H1 (cell line): ENCODE results near the gene TBCD. TPM values are rescaled to one million over a fixed set of nuclear protein-coding genes. Genes with fewer than 3 reads are reported as not detected.

Experiments used
- CTCF ChIA-PET: fragments of 300-600 bp; sonication (Branson Sonifier 250); formaldehyde crosslinking; loops from one replicate; lab custom pipeline; 2021; ENCODE audit not compliant: partially characterized antibody; lab: Charles Lee
- POLR2A ChIA-PET: fragments of 300-600 bp; sonication (Branson Sonifier 250); formaldehyde crosslinking; loops from one replicate; lab custom pipeline; 2021; ENCODE audit warnings: inconsistent platforms; ENCODE audit not compliant: partially characterized antibody; lab: Charles Lee
- DNase-seq, 2 experiments: peaks; one replicate each; pipeline versions ENCODE4 v3.0.0 to v3.0.0-alpha.2; 2010 to 2022; ENCODE audit warnings: low spot score in 2 of 2, low read depth in 1 of 2, mixed read lengths in 1 of 2
- FAIRE-seq: peaks from 2 replicates; lab custom pipeline; 2011; peaks lifted over from hg19 to GRCh38; lab: Jason Lieb, UNC
- H2AFZ ChIP-seq: 2 replicates; pipeline ENCODE4 v1.8.1; 2012; ENCODE audit warnings: low read length, inconsistent platforms
- H2AK5ac ChIP-seq: 2 replicates; pipeline ENCODE4 v1.6.1; 2013; ENCODE audit warnings: low read depth, low read length
- H2BK120ac ChIP-seq: replicated peaks from 2 replicates; pipeline ENCODE3; 2013; ENCODE audit warnings: low read depth, low read length, inconsistent platforms
- H2BK12ac ChIP-seq: 2 replicates; pipeline ENCODE4 v1.6.1; 2013; ENCODE audit warnings: low read depth, low read length
- H2BK15ac ChIP-seq: 2 replicates; pipeline ENCODE4 v1.6.1; 2013; ENCODE audit warnings: low read length
- H2BK20ac ChIP-seq: 2 replicates; pipeline ENCODE4 v1.6.1; 2013; ENCODE audit warnings: low read length
- H2BK5ac ChIP-seq: 2 replicates; pipeline ENCODE4 v1.6.1; 2013; ENCODE audit warnings: low read depth, low read length
- H3K14ac ChIP-seq: 2 replicates; pipeline ENCODE4 v1.6.1; 2013; ENCODE audit warnings: inconsistent platforms; ENCODE audit not compliant: insufficient read length
- H3K18ac ChIP-seq: 2 replicates; pipeline ENCODE4 v1.6.1; 2013; ENCODE audit warnings: low read length; ENCODE audit errors: extremely low read depth
- H3K23ac ChIP-seq: 2 replicates; pipeline ENCODE4 v1.6.1; 2013; ENCODE audit warnings: inconsistent platforms; ENCODE audit not compliant: insufficient read length
- H3K23me2 ChIP-seq: 2 replicates; pipeline ENCODE4 v1.6.1; 2013; ENCODE audit warnings: low read depth, low read length
- H3K27ac ChIP-seq: 2 replicates; pipeline ENCODE4 v1.6.1; 2011; ENCODE audit warnings: low read depth, low read length, inconsistent platforms
- H3K27me3 ChIP-seq, 4 experiments: replicated peaks in 1 of 4; 1 replicate in 1 of 4; 2 replicates in 3 of 4; pipeline versions ENCODE4 v1.6.1 to v1.8.1; 2011 to 2013; ENCODE audit warnings: low read length in 3 of 4, mild to moderate bottlenecking in 3 of 4, inconsistent platforms in 2 of 4, mixed read lengths in 2 of 4, moderate library complexity in 1 of 4; ENCODE audit not compliant: control insufficient read depth in 3 of 4, insufficient read depth in 3 of 4; ENCODE audit errors: extremely low read depth in 1 of 4
- H3K36me3 ChIP-seq, 4 experiments: 2 replicates each; pipeline versions ENCODE4 v1.6.1 to v1.8.1; 2011 to 2013; ENCODE audit warnings: mild to moderate bottlenecking in 4 of 4, low read length in 3 of 4, moderate library complexity in 2 of 4, control low read depth in 1 of 4, inconsistent platforms in 1 of 4; ENCODE audit not compliant: insufficient read depth in 4 of 4, control insufficient read depth in 2 of 4
- H3K4ac ChIP-seq: replicated peaks from 2 replicates; pipeline ENCODE3; 2013; ENCODE audit warnings: low read length, low read depth, mixed read lengths, inconsistent platforms; ENCODE audit not compliant: insufficient read length
- H3K4me1 ChIP-seq, 4 experiments: replicated peaks in 1 of 4; 1 replicate in 1 of 4; 2 replicates in 3 of 4; pipeline versions ENCODE4 v1.6.1 to v1.8.1; 2011 to 2013; ENCODE audit warnings: low read length in 3 of 4, inconsistent platforms in 2 of 4, mixed read lengths in 1 of 4; ENCODE audit not compliant: insufficient read depth in 4 of 4, control insufficient read depth in 3 of 4
- H3K4me2 ChIP-seq, 2 experiments: 2 replicates each; pipeline versions ENCODE4 v1.6.1 to v1.8.1; 2011 to 2013; ENCODE audit warnings: low read depth in 2 of 2, low read length in 2 of 2, control low read depth in 1 of 2, inconsistent platforms in 1 of 2, mild to moderate bottlenecking in 1 of 2; ENCODE audit not compliant: insufficient read depth in 1 of 2
- H3K4me3 ChIP-seq, 4 experiments: fragments of 200-600, 300-600 bp in 1 of 4; sonication (generic), shearing (Covaris generic), sonication (Bioruptor Twin) in 1 of 4; 2 replicates each; pipeline versions ENCODE4 v1.5.1 to v1.8.1; 2011 to 2016; ENCODE audit warnings: low read length in 4 of 4, low read depth in 3 of 4, control low read depth in 2 of 4, inconsistent platforms in 2 of 4, mild to moderate bottlenecking in 2 of 4, mixed read lengths in 1 of 4, moderate library complexity in 1 of 4; ENCODE audit not compliant: insufficient read depth in 2 of 4; ENCODE audit errors: extremely low read depth in 1 of 4
- H3K56ac ChIP-seq: replicated peaks from 2 replicates; pipeline ENCODE3; 2013; ENCODE audit warnings: low read depth, mild to moderate bottlenecking, mixed read lengths, low read length, inconsistent platforms; ENCODE audit not compliant: insufficient read length
- H3K79me1 ChIP-seq: 2 replicates; pipeline ENCODE4 v1.6.1; 2013; ENCODE audit warnings: low read depth, low read length, control low read depth
- H3K79me2 ChIP-seq, 2 experiments: 2 replicates each; pipeline versions ENCODE4 v1.6.1 to v1.8.1; 2012 to 2013; ENCODE audit warnings: low read length in 2 of 2, mild to moderate bottlenecking in 2 of 2, inconsistent platforms in 1 of 2; ENCODE audit not compliant: insufficient read depth in 2 of 2, control insufficient read depth in 1 of 2
- H3K9ac ChIP-seq, 4 experiments: replicated peaks in 1 of 4; 1 replicate in 1 of 4; 2 replicates in 3 of 4; pipeline versions ENCODE4 v1.6.1 to v1.8.1; 2011 to 2013; ENCODE audit warnings: low read depth in 3 of 4, low read length in 3 of 4, control low read depth in 2 of 4, mild to moderate bottlenecking in 2 of 4, moderate library complexity in 2 of 4, inconsistent platforms in 1 of 4; ENCODE audit errors: extremely low read depth in 1 of 4
- H3K9me3 ChIP-seq, 2 experiments: 2 replicates each; pipeline versions ENCODE4 v1.6.1 to v1.8.1; 2012 to 2013; ENCODE audit warnings: mild to moderate bottlenecking in 2 of 2, moderate library complexity in 2 of 2, control low read depth in 1 of 2, inconsistent platforms in 1 of 2, low read depth in 1 of 2, low read length in 1 of 2, mixed read lengths in 1 of 2; ENCODE audit not compliant: insufficient read depth in 2 of 2
- H4K20me1 ChIP-seq, 2 experiments: replicated peaks in 1 of 2; 2 replicates each; pipeline versions ENCODE3 to v1.8.1; 2011 to 2013; ENCODE audit warnings: inconsistent platforms in 2 of 2, low read length in 2 of 2, mild to moderate bottlenecking in 1 of 2; ENCODE audit not compliant: insufficient read depth in 2 of 2, control insufficient read depth in 1 of 2
- H4K5ac ChIP-seq: 2 replicates; pipeline ENCODE4 v1.6.1; 2013; ENCODE audit warnings: low read length, low read depth, mixed read lengths, inconsistent platforms; ENCODE audit not compliant: insufficient read length
- H4K8ac ChIP-seq: 2 replicates; pipeline ENCODE4 v1.8.0; 2013; ENCODE audit warnings: mild to moderate bottlenecking, moderate library complexity, low read length, inconsistent platforms; ENCODE audit not compliant: insufficient read depth; ENCODE audit errors: extremely low read depth
- H4K91ac ChIP-seq: replicated peaks from 2 replicates; pipeline ENCODE3; 2013; ENCODE audit warnings: low read length, mixed read lengths, inconsistent platforms; ENCODE audit not compliant: insufficient read length
- BCL11A ChIP-seq, 2 experiments: IDR thresholded peaks; one replicate each; pipeline ENCODE4 v1.6.1; 2011; ENCODE audit warnings: low read depth in 2 of 2, low read length in 2 of 2, mild to moderate bottlenecking in 2 of 2
- FOSL1 ChIP-seq: IDR thresholded peaks from 2 replicates; pipeline ENCODE4 v1.6.1; 2011; ENCODE audit warnings: mild to moderate bottlenecking, low read depth, low read length, moderate library complexity; ENCODE audit not compliant: insufficient read depth
- HDAC6 ChIP-seq: IDR thresholded peaks from one replicate; pipeline ENCODE4 v1.7.1; 2012; ENCODE audit warnings: low read depth, mild to moderate bottlenecking, inconsistent platforms, low read length, moderate library complexity
- MAFK ChIP-seq: IDR thresholded peaks from 2 replicates; pipeline ENCODE4 v1.6.1; 2012; ENCODE audit warnings: low read depth, mild to moderate bottlenecking, improper control_type of control experiment, low read length
- POLR2A ChIP-seq, 2 experiments: IDR thresholded peaks; 1 replicate in 1 of 2; 2 replicates in 1 of 2; pipeline ENCODE4 v1.6.1; 2011; ENCODE audit warnings: low read depth in 2 of 2, low read length in 2 of 2, mild to moderate bottlenecking in 2 of 2; ENCODE audit errors: control extremely low read depth in 1 of 2
- SIRT6 ChIP-seq: IDR thresholded peaks from one replicate; pipeline ENCODE4 v1.7.1; 2012; ENCODE audit warnings: low read length, inconsistent platforms
- USF2 ChIP-seq: IDR thresholded peaks from 2 replicates; pipeline ENCODE4 v1.6.1; 2011; ENCODE audit warnings: low read length, improper control_type of control experiment
- WGBS, 2 experiments: shearing (Covaris generic) in 1 of 2; methylation state at CpG; one replicate each; pipeline versions ENCODE4 v1.1.6 to v1.1.7; 2013 to 2015; ENCODE audit warnings: low lambda C conversion rate in 2 of 2, mixed read lengths in 2 of 2, inconsistent platforms in 1 of 2, low coverage in 1 of 2, missing lambda C conversion rate in 1 of 2; ENCODE audit not compliant: insufficient replicate concordance in 2 of 2, insufficient coverage in 1 of 2, insufficient read length in 1 of 2; ENCODE audit errors: extremely low coverage in 1 of 2, missing lambda C conversion rate in 1 of 2; 5-methylcytosine and 5-hydroxymethylcytosine counted together
- polyA plus RNA-seq, 7 experiments: library from polyadenylated mRNA; depleted of rRNA in 3 of 7; stranded (reverse) in 5 of 7; unstranded in 2 of 7; fragments of >200 nt in 5 of 7; fragments of 200-250 nt in 2 of 7; gene quantifications; 1 replicate in 5 of 7; 2 replicates in 1 of 7; 4 replicates in 1 of 7; pipeline versions ENCODE4 v1.2.1 to v1.2.3, GENCODE V29; 2011 to 2013; ENCODE audit warnings: missing spikeins in 2 of 7, mixed read lengths in 2 of 7
- total RNA-seq: library from RNA; stranded (reverse); fragmentation: NEBNext Ultra II Directional; extraction: Animal tissue kit (Norgen Biotek cat#: 25700); gene quantifications from 2 replicates; pipeline ENCODE4 v1.2.1, GENCODE V29; 2021

Gene TBCD
- total and polyA plus RNA-seq, 2 of the 8 experiments (the other 6 are each of a cell fraction or from before 2014, with no cell fraction given), result 118 to 162 TPM

- H3K4ac ChIP-seq, result no peak overlapping the region
- POLR2A ChIA-PET, result no interaction called here
- H3K14ac ChIP-seq, result no peak overlapping the region
- TF ChIP-seq HDAC6 (no peak), SIRT6 (no peak), FOSL1 (no peak), USF2 (no peak), MAFK (no peak), BCL11A (IDR thresholded peaks at IDR 0.05; ENCODE audit: low read depth in 2 of 2, low read length in 2 of 2) (no peak), POLR2A (IDR thresholded peaks at IDR 0.05; ENCODE audit: control extremely low read depth in 1 of 2, low read depth in 2 of 2, low read length in 2 of 2) (no peak)
- H3K27me3 ChIP-seq, result no peaks in the 10 kb centered on the region
- no peaks in the 10 kb centered on the region for H3K23me2 ChIP-seq
- no peak overlapping the region for H3K18ac ChIP-seq
- no peaks in the 10 kb centered on the region; a peak in 2 of 8 replicates for H3K36me3 ChIP-seq
- no peak overlapping the region for H2BK12ac ChIP-seq
- H3K9me3 ChIP-seq, result no peaks in the 10 kb centered on the region
- CTCF ChIA-PET, result interaction anchor here (0.7 to 2.4 kb wide), 14 partner anchors 8 to 144 kb away, joined by 3 to 9 read pairs (median 3); no protein-coding TSS in a partner anchor
- no peak overlapping the region for H3K23ac ChIP-seq
- WGBS, 2 experiments, result 85% methylated on average over 5 of the region's 5 CpGs; no CpG with 5 or more reads in 1 of the 2 experiments
- peaks cover 8 to 17% (median 11%) of the 10 kb centered on the region in 4 experiments; a peak in 6 of 7 replicates for H3K4me1 ChIP-seq
- peaks cover 0 to 17% of the 10 kb centered on the region in 2 experiments; a peak in 1 of 4 replicates for H3K79me2 ChIP-seq
- no peak overlapping the region for H3K4me3 ChIP-seq
- FAIRE-seq, result no peak
- H2BK120ac ChIP-seq, result no peak overlapping the region
- H3K4me2 ChIP-seq, result no peak overlapping the region
- H3K56ac ChIP-seq, result no peak overlapping the region
- no peak overlapping the region for H3K27ac ChIP-seq
- no peak overlapping the region for H3K9ac ChIP-seq
- H4K8ac ChIP-seq, result no peak overlapping the region
- peaks cover 16% of the 10 kb centered on the region for H3K79me1 ChIP-seq
- H2AFZ ChIP-seq, result no peak overlapping the region
- H4K20me1 ChIP-seq, result peaks cover 0 to 12% of the 10 kb centered on the region in 2 experiments
- H2BK20ac ChIP-seq, result no peak overlapping the region
- no peak overlapping the region for H2BK15ac ChIP-seq
- no peak for DNase-seq
- H4K5ac ChIP-seq, result no peak overlapping the region
- H2AK5ac ChIP-seq, result no peak overlapping the region
- H4K91ac ChIP-seq, result no peak overlapping the region
- peak overlapping the region; percentile 28; the same call in 1 of the 2 replicates for H2BK5ac ChIP-seq
These were observed 133.1 kb downstream of the TBCD start for GRCh38 chr17:82884970-82885353.
